Naive thymus-derived CD4-positive, alpha-beta T cell (primary cell): ENCODE results near the gene TBC1D10B. TPM values are rescaled to one million over a fixed set of nuclear protein-coding genes. Genes with fewer than 3 reads are reported as not detected.
"Not testable (repeated sequence)": the region's sequence is repeated elsewhere in the genome, so short reads cannot be mapped to it uniquely, and the experiment has no call there.

ENCODE experiments used
- ATAC-seq: fragments of 150-1000 bp; cut with Tn5 transposase; 2 replicates; pipeline ENCODE4 v1.10.0; 2021; ENCODE audit warnings: mild to moderate bottlenecking, moderate library complexity
- CTCF ChIA-PET: fragments of 350-600 bp; sonication (Branson Sonifier 250); formaldehyde crosslinking; loops from one replicate; lab custom pipeline; 2021; ENCODE audit warnings: antibody characterized with exemption; lab: Charles Lee
- POLR2A ChIA-PET: fragments of 350-600 bp; sonication (Branson Sonifier 250); formaldehyde crosslinking; loops from one replicate; lab custom pipeline; 2021; ENCODE audit warnings: antibody characterized with exemption, inconsistent platforms; lab: Charles Lee
- DNase-seq, 9 donors: peaks; one replicate each; pipeline versions ENCODE4 v3.0.0 to v3.0.0-alpha.2; 2020 to 2022; ENCODE audit warnings: mixed read lengths in 1 of 9
- H3K27ac ChIP-seq: one replicate; pipeline ENCODE4 v1.7.0; 2013; ENCODE audit warnings: mild to moderate bottlenecking, low read depth, low read length, moderate library complexity
- H3K27me3 ChIP-seq, 2 donors: one replicate each; pipeline ENCODE4 v1.7.0; 2013; ENCODE audit warnings: low read length in 2 of 2, mild to moderate bottlenecking in 2 of 2, moderate library complexity in 2 of 2; ENCODE audit not compliant: control insufficient read depth in 2 of 2, insufficient read depth in 2 of 2
- H3K36me3 ChIP-seq, 3 experiments: 1 replicate in 2 of 3; 2 replicates in 1 of 3; pipeline ENCODE4 v1.7.0; 2013; ENCODE audit warnings: low read length in 3 of 3, mild to moderate bottlenecking in 3 of 3, moderate library complexity in 1 of 3; ENCODE audit not compliant: insufficient read depth in 3 of 3, control insufficient read depth in 2 of 3
- H3K4me1 ChIP-seq, 2 donors: one replicate each; pipeline ENCODE4 v1.7.0; 2013; ENCODE audit warnings: low read length in 2 of 2, mild to moderate bottlenecking in 2 of 2, moderate library complexity in 1 of 2; ENCODE audit not compliant: control insufficient read depth in 2 of 2, insufficient read depth in 2 of 2
- H3K4me3 ChIP-seq: 2 replicates; pipeline ENCODE4 v1.7.0; 2013; ENCODE audit warnings: mild to moderate bottlenecking, low read length
- H3K9me3 ChIP-seq, 3 experiments: 1 replicate in 2 of 3; 2 replicates in 1 of 3; pipeline ENCODE4 v1.7.0; 2013; ENCODE audit warnings: low read length in 3 of 3; ENCODE audit not compliant: control insufficient read depth in 2 of 3
- H3K27ac Mint-ChIP-seq, 9 donors: one replicate each; pipeline ENCODE4 v1.8.0; 2020 to 2022; ENCODE audit warnings: mixed read lengths in 9 of 9, mild to moderate bottlenecking in 8 of 9, moderate library complexity in 5 of 9, inconsistent platforms in 2 of 9
- H3K27me3 Mint-ChIP-seq, 5 donors: one replicate each; pipeline ENCODE4 v1.8.0; 2021 to 2022; ENCODE audit warnings: mixed read lengths in 5 of 5, mild to moderate bottlenecking in 1 of 5
- H3K36me3 Mint-ChIP-seq, 5 donors: one replicate each; pipeline ENCODE4 v1.8.0; 2020 to 2022; ENCODE audit warnings: mixed read lengths in 5 of 5, mild to moderate bottlenecking in 3 of 5, inconsistent platforms in 1 of 5
- H3K4me1 Mint-ChIP-seq, 7 donors: one replicate each; pipeline ENCODE4 v1.8.0; 2020 to 2022; ENCODE audit warnings: mixed read lengths in 7 of 7, mild to moderate bottlenecking in 3 of 7, inconsistent platforms in 1 of 7
- H3K4me3 Mint-ChIP-seq, 10 donors: one replicate each; pipeline ENCODE4 v1.8.0; 2020 to 2022; ENCODE audit warnings: mild to moderate bottlenecking in 10 of 10, mixed read lengths in 10 of 10, moderate library complexity in 6 of 10, inconsistent platforms in 2 of 10
- H3K9me3 Mint-ChIP-seq, 11 donors: one replicate each; pipeline ENCODE4 v1.8.0; 2020 to 2022; ENCODE audit warnings: mixed read lengths in 11 of 11, mild to moderate bottlenecking in 4 of 11, inconsistent platforms in 1 of 11, moderate library complexity in 1 of 11
- intact Hi-C, 2 donors: fragments of 100-400 bp; cut with micrococcal nuclease; formaldehyde crosslinking; loops; one replicate each; pipeline ENCODE4 v1.15.1; 2023
- polyA plus RNA-seq, 2 donors: library from polyadenylated mRNA; unstranded; fragments of 300-500 nt; fragmentation: Illumina TruSeq; gene quantifications; one replicate each; pipeline ENCODE4 v1.2.3, GENCODE V29; 2021
- total RNA-seq, 6 experiments: library from RNA in 5 of 6; stranded (reverse) in 5 of 6; gene quantifications; 1 replicate in 5 of 6; 2 replicates in 1 of 6; pipeline ENCODE4 v1.2.3 and lab custom pipeline; 2021 to 2026

Gene TBC1D10B
- total and polyA plus RNA-seq, 7 experiments from 2014 or later = 7.6 to 70.0 (median 43.8) TPM

DNA sequence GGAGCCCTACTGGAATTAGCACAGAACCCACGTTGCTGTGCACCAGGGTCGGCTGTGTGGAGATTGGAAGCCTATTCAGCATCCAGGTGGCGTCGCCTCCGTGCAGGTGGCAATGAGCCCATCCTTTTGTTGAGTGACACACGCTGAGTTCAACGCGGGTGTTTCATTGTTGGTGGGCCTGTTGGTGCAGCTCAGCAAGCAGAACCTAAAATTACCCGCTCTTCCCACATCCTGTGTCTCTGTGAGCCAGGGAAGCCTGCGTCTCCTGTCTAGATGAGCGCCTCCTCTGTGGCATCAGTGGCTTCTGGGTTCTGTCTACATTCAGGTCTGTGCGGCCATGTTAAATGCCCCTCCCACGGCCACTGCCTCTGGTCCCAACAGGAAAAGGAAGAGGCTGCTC lies 29.7 kb downstream of the TBC1D10B start:
- no peak for ATAC-seq
- CTCF ChIA-PET = interaction anchor here (0.6 kb wide), 1 partner anchor 301 kb away, joined by 4 read pairs; no protein-coding TSS in a partner anchor
- peaks cover 4 to 6% of the 10 kb centered on the region in 2 donors for H3K4me1 ChIP-seq

DNA sequence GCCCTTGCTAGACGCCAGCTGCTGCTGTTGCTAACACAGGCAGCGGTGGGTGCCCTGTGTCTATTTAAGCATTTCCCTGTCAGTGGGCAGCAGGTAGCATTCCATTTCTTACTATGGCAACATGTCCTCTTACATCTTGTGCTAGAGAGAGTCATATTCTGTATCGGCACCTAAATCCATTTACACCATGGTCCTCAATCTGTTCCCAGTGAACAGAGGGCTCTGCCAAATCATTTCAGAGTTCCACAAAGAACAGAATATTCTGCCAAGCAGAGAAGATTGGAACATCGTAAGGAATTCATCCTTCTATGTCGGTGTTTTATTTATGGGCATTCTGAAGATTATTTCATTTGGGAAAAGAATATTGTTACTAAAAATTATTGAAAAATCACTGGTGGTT lies 31.6 kb downstream of the TBC1D10B start:
- H3K36me3 Mint-ChIP-seq, POLR2A ChIA-PET, H3K9me3 Mint-ChIP-seq, H3K4me3 ChIP-seq, H3K9me3 ChIP-seq, H3K36me3 ChIP-seq, H3K27me3 ChIP-seq, DNase-seq, H3K27ac Mint-ChIP-seq, H3K27ac ChIP-seq, CTCF ChIA-PET, H3K4me1 ChIP-seq, ATAC-seq, H3K27me3 Mint-ChIP-seq: not testable (repeated sequence)
- intact Hi-C loops = loop anchor here in 1 of 2 donors (10.0 kb wide), 1 partner anchor 244 kb away; the partner anchor contains the start of genes TBX6 and YPEL3
- H3K4me3 Mint-ChIP-seq = peak overlapping the region in 1 of 10 donors; percentile 18
- peaks cover 4 to 20% (median 15%) of the 10 kb centered on the region in 7 donors for H3K4me1 Mint-ChIP-seq

More for the DNA sequence above, 29.7 kb downstream of the TBC1D10B start:
- DNase-seq = peak in 2 of 9 donors; percentile 15 to 33
- Histone ChIP-seq H3K27ac (no peak overlapping the region), H3K27me3 (no peaks in the 10 kb centered on the region), H3K4me3 (no peak overlapping the region), H3K36me3 (no peaks in the 10 kb centered on the region), H3K9me3 (no peaks in the 10 kb centered on the region)
- POLR2A ChIA-PET = no interaction called here
- peak overlapping the region in 5 of 9 donors; percentile 6 to 74 (median 38) for H3K27ac Mint-ChIP-seq
- peaks cover 4 to 16% (median 11%) of the 10 kb centered on the region in 7 donors for H3K4me1 Mint-ChIP-seq
- no peaks in the 10 kb centered on the region for H3K36me3 Mint-ChIP-seq
- H3K9me3 Mint-ChIP-seq = no peaks in the 10 kb centered on the region
- intact Hi-C loops = no loop called here
- H3K27me3 Mint-ChIP-seq = no peaks in the 10 kb centered on the region
- H3K4me3 Mint-ChIP-seq = peak overlapping the region in 7 of 10 donors; percentile 3 to 66 (median 31)

DNA sequence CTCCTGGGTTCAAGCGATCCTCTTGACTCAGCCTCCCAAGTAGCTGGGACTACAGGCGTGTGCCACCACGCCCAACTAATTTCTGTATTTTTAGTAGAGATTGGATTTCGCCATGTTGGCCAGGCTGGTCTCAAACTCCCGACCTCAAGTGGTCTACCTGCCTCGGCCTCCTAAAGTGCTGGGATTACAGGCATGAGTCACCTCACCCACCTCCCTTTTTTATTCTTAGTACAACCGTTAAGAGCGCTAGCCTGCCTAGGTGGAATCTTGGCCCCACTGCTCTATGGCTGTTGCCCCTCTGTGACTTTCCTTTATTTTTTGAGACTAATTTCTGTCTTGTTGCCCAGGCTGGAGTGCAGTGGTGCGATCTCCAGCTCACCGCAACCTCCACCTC lies 32.3 kb downstream of the TBC1D10B start:
- H3K4me1 ChIP-seq, H3K4me3 Mint-ChIP-seq, POLR2A ChIA-PET, H3K4me3 ChIP-seq, H3K36me3 ChIP-seq, H3K9me3 Mint-ChIP-seq, H3K27ac ChIP-seq, ATAC-seq, DNase-seq, H3K9me3 ChIP-seq, H3K27me3 Mint-ChIP-seq, H3K27me3 ChIP-seq, H3K27ac Mint-ChIP-seq, H3K36me3 Mint-ChIP-seq, CTCF ChIA-PET: not testable (repeated sequence)
- H3K4me1 Mint-ChIP-seq = peaks cover 4 to 22% (median 15%) of the 10 kb centered on the region in 7 donors
- intact Hi-C loops = loop anchor here in 1 of 2 donors (10.0 kb wide), 1 partner anchor 243 kb away; the partner anchor contains the start of genes TBX6 and YPEL3

DNA sequence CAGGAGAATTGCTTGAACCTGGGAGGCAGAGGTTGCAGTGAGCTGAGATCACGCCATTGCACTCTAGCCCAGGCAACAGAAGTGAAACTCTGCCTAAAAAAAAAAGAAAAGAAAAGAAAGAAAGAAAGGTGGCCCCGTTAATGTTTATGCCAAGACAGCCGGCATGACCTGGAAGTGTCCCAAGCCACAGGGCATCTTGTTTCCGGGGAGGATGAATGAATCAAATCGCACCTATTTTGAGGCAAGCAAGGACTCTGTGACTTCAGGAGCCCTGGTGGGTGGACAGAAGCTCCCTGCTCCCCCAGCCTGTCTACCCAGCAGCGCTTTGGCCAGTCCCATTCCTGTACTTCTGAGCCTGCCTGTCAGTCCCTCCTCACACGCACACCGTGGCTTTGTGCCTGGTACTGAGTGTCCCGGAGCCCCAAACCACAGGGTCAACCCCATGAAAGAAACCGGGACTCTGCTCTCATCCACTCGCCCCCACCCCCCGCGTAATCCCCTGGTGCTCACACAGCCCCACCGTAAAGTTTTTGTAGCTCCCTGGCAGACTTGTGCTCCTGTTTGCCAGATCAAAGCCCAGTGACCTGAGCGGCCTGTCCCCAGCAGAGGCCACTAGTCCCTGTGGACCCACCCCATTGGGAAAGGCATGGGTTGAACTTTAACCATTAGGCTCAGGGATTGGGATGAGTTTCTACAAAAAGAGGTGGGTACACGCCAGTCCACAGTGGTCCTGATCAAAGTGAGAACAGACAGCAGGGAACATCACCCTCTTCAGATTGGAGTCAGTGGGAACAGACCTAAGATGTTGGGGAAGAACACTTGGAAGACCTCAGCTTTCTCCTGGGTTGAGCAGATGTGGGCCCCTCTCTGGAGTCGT lies 34.5 kb downstream of the TBC1D10B start:
- Histone ChIP-seq H3K36me3 (no peaks in the 10 kb centered on the region), H3K4me1 (peaks cover 7% of the 10 kb centered on the region in 2 donors), H3K4me3 (peak overlapping the region; percentile 50), H3K27ac (peak overlapping the region; percentile 74), H3K9me3 (no peaks in the 10 kb centered on the region), H3K27me3 (no peaks in the 10 kb centered on the region)
- Mint-ChIP-seq H3K9me3 (no peaks in the 10 kb centered on the region), H3K4me3 (peak overlapping the region; percentile 80 to 96 (median 87)), H3K27me3 (no peaks in the 10 kb centered on the region), H3K27ac (peak overlapping the region; percentile 57 to 91 (median 81)), H3K4me1 (peaks cover 3 to 30% (median 17%) of the 10 kb centered on the region in 7 donors), H3K36me3 (peaks cover 0 to 1% (median 0%) of the 10 kb centered on the region in 5 donors)
- intact Hi-C loops = loop anchor here (1.0 to 10.0 kb wide), 9 partner anchors 19 to 362 kb away; partner anchors contain the start of genes CD2BP2 (in 2 of the 2), ALDOA (in 1 of the 2), SEPTIN1 (in 1 of the 2) and TBC1D10B (in 1 of the 2)
- POLR2A ChIA-PET = interaction anchor here (0.6 to 1.9 kb wide), 15 partner anchors 14 to 413 kb away, joined by 3 to 13 read pairs (median 4); partner anchors contain the start of genes ALDOA, CD2BP2, CORO1A and PHKG2
- CTCF ChIA-PET = interaction anchor here (0.6 to 1.3 kb wide), 3 partner anchors 19 to 74 kb away, joined by 3 to 6 read pairs (median 5); no protein-coding TSS in a partner anchor
- DNase-seq (peak in 1 of 9 donors; percentile 26), ATAC-seq (no peak)

DNA sequence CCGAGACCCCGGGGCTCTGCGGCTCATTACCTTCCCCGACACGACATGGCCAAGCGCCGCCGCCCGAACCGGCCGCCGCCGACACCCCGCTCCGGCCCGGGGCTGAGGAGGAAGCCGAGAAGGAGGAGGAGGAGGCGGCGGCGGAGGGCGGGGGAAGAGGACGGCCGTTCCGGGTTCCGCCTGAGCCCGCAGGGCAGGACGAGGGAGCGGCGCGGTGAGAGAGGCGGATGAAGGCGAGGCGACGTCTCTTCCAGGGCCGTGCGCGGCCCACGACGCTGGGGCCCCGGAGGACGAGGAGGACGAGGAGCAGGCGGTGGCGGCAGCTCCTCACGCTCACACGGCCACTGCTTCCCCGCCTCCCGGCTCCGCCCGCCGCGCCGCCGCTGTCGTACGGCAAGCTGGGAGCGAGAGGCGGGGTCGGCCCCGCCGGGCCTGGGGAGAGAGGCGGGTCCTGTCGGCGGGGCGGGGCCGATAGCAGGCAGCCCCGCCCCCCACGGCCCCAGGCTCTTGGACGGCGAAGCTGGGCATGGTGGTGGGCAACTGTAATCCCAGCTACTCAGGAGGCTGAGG lies 35.2 kb downstream of the TBC1D10B start:
- peaks cover 0 to 29% (median 17%) of the 10 kb centered on the region in 7 donors for H3K4me1 Mint-ChIP-seq
- H3K27ac ChIP-seq = peak overlapping the region; percentile 74
- peak overlapping the region; percentile 50 for H3K4me3 ChIP-seq
- H3K4me1 ChIP-seq, H3K36me3 Mint-ChIP-seq, H3K36me3 ChIP-seq, H3K27me3 ChIP-seq, H3K9me3 ChIP-seq, H3K9me3 Mint-ChIP-seq, H3K27me3 Mint-ChIP-seq: not testable (repeated sequence)
- ChIA-PET CTCF (interaction anchor here (0.6 kb wide), 1 partner anchor 19 kb away, joined by 3 read pairs; no protein-coding TSS in a partner anchor), POLR2A (interaction anchor here (0.7 to 1.9 kb wide), 14 partner anchors 14 to 952 kb away, joined by 3 to 13 read pairs (median 4); partner anchors contain the start of genes ALDOA, CORO1A, PHKG2 and SEPTIN1)
- peak overlapping the region; percentile 80 to 96 (median 87) for H3K4me3 Mint-ChIP-seq
- peak overlapping the region; percentile 57 to 91 (median 83) for H3K27ac Mint-ChIP-seq
- DNase-seq (peak; percentile 73 to 88 (median 85)), ATAC-seq (peak; percentile 86)
- intact Hi-C loops = loop anchor here (1.0 to 10.0 kb wide), 9 partner anchors 20 to 363 kb away; partner anchors contain the start of genes CD2BP2 (in 2 of the 2), ALDOA (in 1 of the 2), SEPTIN1 (in 1 of the 2) and TBC1D10B (in 1 of the 2)

DNA sequence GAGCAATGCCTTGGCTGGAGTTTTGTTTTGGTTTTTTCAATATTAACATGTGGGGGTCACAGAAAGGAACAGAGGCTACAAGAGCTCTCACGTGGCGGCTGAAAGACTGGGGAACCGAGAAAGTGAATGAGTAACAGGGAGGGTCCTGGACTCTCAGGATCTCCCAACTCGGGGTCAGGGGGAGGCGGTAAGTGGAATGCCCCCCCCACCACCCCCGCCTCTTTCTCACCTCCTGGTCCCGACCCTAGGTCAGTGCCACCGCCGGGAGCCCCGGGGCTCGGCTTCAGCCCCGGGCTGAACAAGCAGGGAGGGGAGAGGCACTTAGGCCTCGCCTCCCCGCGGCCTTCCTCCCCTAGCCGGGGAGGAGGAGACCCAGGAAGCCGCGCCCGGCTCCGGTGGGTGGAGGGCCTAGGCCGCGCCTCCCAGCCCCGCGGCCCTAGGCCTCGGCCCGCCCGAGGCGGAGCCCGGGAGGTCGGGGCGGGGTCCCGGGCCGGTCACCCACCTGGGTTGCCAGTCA lies 35.8 kb downstream of the TBC1D10B start:
- ATAC-seq (peak; percentile 95), DNase-seq (peak; percentile 72 to 91 (median 86))
- Histone ChIP-seq H3K27ac (peak overlapping the region; percentile 74), H3K4me3 (peak overlapping the region; percentile 51)
- H3K27me3 Mint-ChIP-seq, CTCF ChIA-PET, H3K36me3 ChIP-seq, H3K27me3 ChIP-seq, H3K9me3 Mint-ChIP-seq, H3K4me1 ChIP-seq, H3K9me3 ChIP-seq, H3K36me3 Mint-ChIP-seq: not testable (repeated sequence)
- Mint-ChIP-seq H3K4me3 (peak overlapping the region; percentile 86 to 99 (median 96)), H3K4me1 (peaks cover 0 to 32% (median 18%) of the 10 kb centered on the region in 7 donors), H3K27ac (peak overlapping the region; percentile 73 to 96 (median 90))
- POLR2A ChIA-PET = interaction anchor here (0.7 to 1.5 kb wide), 7 partner anchors 33 to 951 kb away, joined by 3 to 13 read pairs (median 4); partner anchors contain the start of genes CORO1A, PHKG2, SEPTIN1 and TBC1D10B
- intact Hi-C loops = loop anchor here (1.0 to 10.0 kb wide), 6 partner anchors 34 to 270 kb away; partner anchors contain the start of genes ALDOA (in 1 of the 2), TBC1D10B (in 1 of the 2), TBX6 (in 1 of the 2) and YPEL3 (in 1 of the 2)
